H1 (cell line): ENCODE results near the gene PHLPP1. TPM values are rescaled to one million over a fixed set of nuclear protein-coding genes. Genes with fewer than 3 reads are reported as not detected.

Experiments used
- FOSL1 ChIP-seq: IDR thresholded peaks from 2 replicates; pipeline ENCODE4 v1.6.1; 2011; ENCODE audit warnings: mild to moderate bottlenecking, low read depth, low read length, moderate library complexity; ENCODE audit not compliant: insufficient read depth
- KDM5A ChIP-seq: fragments of 200-600 bp; IDR thresholded peaks from 2 replicates; pipeline ENCODE4 v1.7.1; 2012; ENCODE audit warnings: mild to moderate bottlenecking, low read length, inconsistent platforms, mixed read lengths
- POLR2AphosphoS5 ChIP-seq: IDR thresholded peaks from 2 replicates; pipeline ENCODE4 v1.6.1; 2011; ENCODE audit warnings: low read depth, low read length
- TEAD4 ChIP-seq: IDR thresholded peaks from 2 replicates; pipeline ENCODE4 v1.6.1; 2012; ENCODE audit warnings: low read depth, low read length, inconsistent platforms, mixed read lengths
- polyA plus RNA-seq, 7 experiments: library from polyadenylated mRNA; depleted of rRNA in 3 of 7; stranded (reverse) in 5 of 7; unstranded in 2 of 7; fragments of >200 nt in 5 of 7; fragments of 200-250 nt in 2 of 7; gene quantifications; 1 replicate in 5 of 7; 2 replicates in 1 of 7; 4 replicates in 1 of 7; pipeline versions ENCODE4 v1.2.1 to v1.2.3, GENCODE V29; 2011 to 2013; ENCODE audit warnings: missing spikeins in 2 of 7, mixed read lengths in 2 of 7
- total RNA-seq: library from RNA; stranded (reverse); fragmentation: NEBNext Ultra II Directional; extraction: Animal tissue kit (Norgen Biotek cat#: 25700); gene quantifications from 2 replicates; pipeline ENCODE4 v1.2.1, GENCODE V29; 2021

PHLPP1 gene
- total and polyA plus RNA-seq, 2 of the 8 experiments (the other 6 are each of a cell fraction or from before 2014, with no cell fraction given): 28.0 to 66.3 TPM

DNA sequence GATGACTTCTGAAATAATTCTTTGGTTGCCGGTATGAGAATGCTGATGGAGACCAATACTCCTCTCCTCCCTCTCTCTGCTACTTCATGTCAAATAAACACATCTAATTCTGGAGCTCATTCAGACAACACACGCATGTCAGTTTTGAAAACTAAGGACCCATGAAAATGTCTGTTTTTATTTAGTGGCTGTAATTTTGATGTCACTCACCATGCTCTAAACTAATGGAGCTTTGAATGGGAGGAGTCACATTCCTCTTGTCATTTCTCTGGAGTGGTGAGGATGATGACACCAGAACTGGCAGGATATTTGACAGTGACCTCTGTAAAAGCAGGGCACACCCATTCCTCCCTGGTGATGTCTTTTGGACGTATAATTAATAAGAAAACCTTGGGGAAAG is 163.0 kb downstream of the PHLPP1 start (continued):
- TF ChIP-seq TEAD4: no peak
- no peak for TF ChIP-seq FOSL1
- no peak for TF ChIP-seq KDM5A
- TF ChIP-seq POLR2AphosphoS5: no peak
